Smooth muscle cell (in vitro differentiated cells): ENCODE data around the gene LAMA1. TPM values are rescaled to one million over a fixed set of nuclear protein-coding genes. Genes with fewer than 3 reads are reported as not detected.

Experiments used
- DNase-seq: peaks from one replicate; lab custom pipeline; 2025; ENCODE audit not compliant: unreplicated experiment; lab: John Stamatoyannopoulos, UW
- H2AFZ ChIP-seq: fragments of 200-600 bp; sonication (generic); 2 replicates; pipeline ENCODE4 v1.6.0; 2016; ENCODE audit warnings: antibody characterized with exemption, low read depth, mild to moderate bottlenecking
- H3F3A ChIP-seq: fragments of 200-600 bp; sonication (generic); 2 replicates; pipeline ENCODE4 v1.6.0; 2017; ENCODE audit warnings: antibody characterized with exemption, low read depth
- H3K27ac ChIP-seq: fragments of 200-600 bp; sonication (generic); 2 replicates; pipeline ENCODE4 v1.5.1; 2016; ENCODE audit warnings: low read depth, mild to moderate bottlenecking
- H3K27me3 ChIP-seq: fragments of 200-600 bp; sonication (generic); 2 replicates; pipeline ENCODE4 v1.6.1; 2016; ENCODE audit warnings: low read depth, mild to moderate bottlenecking
- H3K36me3 ChIP-seq: fragments of 200-600 bp; sonication (generic); 2 replicates; pipeline ENCODE4 v1.5.1; 2016; ENCODE audit warnings: low read depth
- H3K4me1 ChIP-seq: fragments of 200-600 bp; sonication (generic); 2 replicates; pipeline ENCODE4 v1.5.1; 2016; ENCODE audit warnings: low read depth
- H3K4me2 ChIP-seq: fragments of 200-600 bp; sonication (generic); 2 replicates; pipeline ENCODE4 v1.6.0; 2016; ENCODE audit warnings: mild to moderate bottlenecking
- H3K4me3 ChIP-seq: fragments of 200-600 bp; sonication (generic); 2 replicates; pipeline ENCODE4 v1.5.1; 2016; ENCODE audit warnings: mild to moderate bottlenecking
- H3K79me2 ChIP-seq: fragments of 200-600 bp; sonication (generic); 2 replicates; pipeline ENCODE4 v1.6.0; 2016; ENCODE audit warnings: low read depth, mild to moderate bottlenecking
- H3K9ac ChIP-seq: fragments of 200-600 bp; sonication (generic); 2 replicates; pipeline ENCODE4 v1.6.0; 2016; ENCODE audit warnings: low read depth
- H3K9me3 ChIP-seq: fragments of 200-600 bp; sonication (generic); replicated peaks from 2 replicates; pipeline ENCODE4 v1.5.1; 2016; ENCODE audit warnings: low read depth
- H4K20me1 ChIP-seq: fragments of 200-600 bp; sonication (generic); 2 replicates; pipeline ENCODE4 v1.6.0; 2016; ENCODE audit warnings: low read depth
- CTCF ChIP-seq: fragments of 200-600 bp; sonication (generic); IDR thresholded peaks from 2 replicates; pipeline ENCODE4 v1.5.1; 2017; ENCODE audit warnings: borderline replicate concordance, mild to moderate bottlenecking, antibody characterized with exemption; ENCODE audit not compliant: insufficient read depth, poor library complexity, severe bottlenecking
- WGBS: methylation state at CpG from one replicate; pipeline ENCODE4 v1.1.7; 2016; ENCODE audit warnings: low lambda C conversion rate; 5-methylcytosine and 5-hydroxymethylcytosine counted together
- polyA plus RNA-seq: library from polyadenylated mRNA; unstranded; fragments of >200 nt; fragmentation: Nextera tagmentation; extraction: Ambion mirVana; gene quantifications from 2 replicates; pipeline ENCODE4 v1.2.1, GENCODE V29; 2016
- total RNA-seq: library from RNA; depleted of rRNA; stranded (reverse); fragments of >200 nt; gene quantifications from 2 replicates; pipeline ENCODE4 v1.2.3, GENCODE V29; 2014

The LAMA1 gene
- total and polyA plus RNA-seq, 2 experiments from 2014 or later: 6.7 to 9.7 TPM

DNA sequence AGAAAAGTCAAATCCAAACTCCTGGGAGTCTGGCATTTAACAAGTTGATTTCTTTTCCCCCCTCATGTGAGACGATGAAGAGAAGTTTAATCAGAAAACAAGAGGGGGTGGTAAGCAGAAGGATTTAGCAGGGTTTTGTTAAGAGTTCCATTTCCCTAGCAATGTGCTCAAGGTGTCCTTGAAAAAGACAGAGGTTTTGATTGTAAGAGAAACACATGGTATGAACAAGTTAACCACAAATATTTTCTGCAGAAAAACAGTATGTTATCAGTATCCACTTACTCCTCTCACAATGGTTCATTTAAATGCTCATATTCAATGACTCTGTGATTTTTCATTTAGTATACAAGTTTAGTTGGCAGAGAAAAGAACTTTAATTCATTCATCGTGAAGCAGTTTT, 26.8 kb downstream of the LAMA1 start:
- Histone ChIP-seq H3K27me3 (no peaks in the 10 kb centered on the region), H3K36me3 (no peaks in the 10 kb centered on the region), H3F3A (no peaks in the 10 kb centered on the region), H2AFZ (no peak overlapping the region), H3K4me1 (peaks cover 9% of the 10 kb centered on the region), H3K9ac (no peak overlapping the region), H3K9me3 (no peaks in the 10 kb centered on the region), H3K79me2 (no peaks in the 10 kb centered on the region), H3K27ac (no peak overlapping the region), H3K4me3 (no peak overlapping the region), H3K4me2 (no peak overlapping the region), H4K20me1 (no peaks in the 10 kb centered on the region)
- no peak for DNase-seq
- 71% methylated on average over 2 of the region's 2 CpGs for WGBS
- TF ChIP-seq CTCF: no peak

GRCh38 chr18:7089369-7089768, 28.2 kb downstream of the LAMA1 start:
- no peaks in the 10 kb centered on the region for H3K36me3 ChIP-seq
- no peak overlapping the region for H3K27ac ChIP-seq
- TF ChIP-seq CTCF: no peak
- H3K4me3 ChIP-seq: no peak overlapping the region
- peaks cover 3% of the 10 kb centered on the region for H3F3A ChIP-seq
- H3K79me2 ChIP-seq: no peaks in the 10 kb centered on the region
- H3K4me1 ChIP-seq: peaks cover 17% of the 10 kb centered on the region
- H4K20me1 ChIP-seq: no peaks in the 10 kb centered on the region
- H3K4me2 ChIP-seq: no peak overlapping the region
- H2AFZ ChIP-seq: no peak overlapping the region
- no peaks in the 10 kb centered on the region for H3K27me3 ChIP-seq
- H3K9me3 ChIP-seq: no peaks in the 10 kb centered on the region
- WGBS: 86% methylated on average over 8 of the region's 8 CpGs
- no peak for DNase-seq
- no peak overlapping the region for H3K9ac ChIP-seq

GRCh38 chr18:7084080-7085065, 33.2 kb downstream of the LAMA1 start:
- 66% methylated on average over 6 of the region's 6 CpGs for WGBS
- DNase-seq: no peak
- Histone ChIP-seq H3K27me3 (no peaks in the 10 kb centered on the region), H3K4me3 (no peak overlapping the region), H3K4me2 (peak overlapping the region; percentile 67), H3K27ac (peak overlapping the region; percentile 99), H2AFZ (peak overlapping the region; percentile 75), H3K36me3 (no peaks in the 10 kb centered on the region), H4K20me1 (no peaks in the 10 kb centered on the region), H3K9me3 (no peaks in the 10 kb centered on the region), H3K79me2 (no peaks in the 10 kb centered on the region), H3F3A (peaks cover 10% of the 10 kb centered on the region), H3K9ac (peak overlapping the region; percentile 81), H3K4me1 (peaks cover 10% of the 10 kb centered on the region)
- no peak for TF ChIP-seq CTCF

DNA sequence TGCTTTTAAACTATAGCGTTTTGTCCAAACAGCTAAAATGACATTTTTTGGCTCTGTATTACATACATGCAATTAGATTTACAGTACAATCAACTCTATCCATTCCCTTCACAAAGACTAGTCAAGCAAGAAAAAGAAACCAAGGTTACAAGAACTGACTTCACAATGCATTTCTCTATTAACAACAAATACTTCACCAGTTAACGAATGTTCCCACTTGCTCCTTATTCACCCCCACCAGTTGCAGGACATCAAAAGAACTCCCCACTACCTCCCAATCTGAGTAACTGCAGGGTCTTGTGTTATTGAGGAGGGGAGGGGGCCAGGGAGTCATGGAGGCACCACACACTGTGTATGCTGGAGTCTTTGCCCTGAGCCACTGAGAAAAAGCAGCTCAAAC, 34.9 kb downstream of the LAMA1 start:
- Histone ChIP-seq H3F3A (peaks cover 10% of the 10 kb centered on the region), H3K4me1 (peaks cover 10% of the 10 kb centered on the region), H3K27me3 (no peaks in the 10 kb centered on the region), H3K79me2 (no peaks in the 10 kb centered on the region), H3K4me2 (no peak overlapping the region), H3K9ac (no peak overlapping the region), H4K20me1 (no peaks in the 10 kb centered on the region), H2AFZ (no peak overlapping the region), H3K36me3 (no peaks in the 10 kb centered on the region), H3K27ac (no peak overlapping the region), H3K9me3 (no peaks in the 10 kb centered on the region), H3K4me3 (no peak overlapping the region)
- 95% methylated on average over 2 of the region's 2 CpGs for WGBS
- no peak for DNase-seq
- no peak for TF ChIP-seq CTCF
